Mucosa of rectum (tissue), 2 donors: Measurements from ENCODE around the gene UTP25.

Experiments used
- H3K27ac ChIP-seq, 2 donors: one replicate each; pipeline ENCODE4 v1.7.0; 2013; ENCODE audit warnings: inconsistent platforms in 2 of 2, low read depth in 2 of 2, low read length in 2 of 2
- H3K27me3 ChIP-seq, 2 donors: one replicate each; pipeline ENCODE4 v1.7.0; 2013; ENCODE audit warnings: low read length in 2 of 2; ENCODE audit not compliant: control insufficient read depth in 2 of 2, insufficient read depth in 2 of 2
- H3K36me3 ChIP-seq, 2 donors: one replicate each; pipeline ENCODE4 v1.7.0; 2013; ENCODE audit warnings: low read length in 2 of 2; ENCODE audit not compliant: control insufficient read depth in 2 of 2, insufficient read depth in 2 of 2
- H3K4me1 ChIP-seq, 2 donors: one replicate each; pipeline ENCODE4 v1.7.0; 2013; ENCODE audit warnings: low read length in 2 of 2, mild to moderate bottlenecking in 1 of 2; ENCODE audit not compliant: control insufficient read depth in 2 of 2, insufficient read depth in 2 of 2
- H3K4me3 ChIP-seq, 2 donors: one replicate each; pipeline ENCODE4 v1.7.0; 2013; ENCODE audit warnings: low read length in 2 of 2
- H3K9ac ChIP-seq, 2 donors: one replicate each; pipeline ENCODE4 v1.7.0; 2013; ENCODE audit warnings: low read length in 2 of 2, low read depth in 1 of 2, mild to moderate bottlenecking in 1 of 2
- H3K9me3 ChIP-seq, 2 donors: one replicate each; pipeline ENCODE4 v1.7.0; 2013; ENCODE audit warnings: low read length in 2 of 2; ENCODE audit not compliant: control insufficient read depth in 2 of 2
- donor health status: healthy.
- donor health status: Normal muscosa, but diverticular disease.

Gene UTP25

GRCh38 chr1:209855623-209856022 is 27.9 kb downstream of the UTP25 start:
- Histone ChIP-seq H3K4me1 (no peaks in the 10 kb centered on the region), H3K4me3 (no peak overlapping the region), H3K27ac (no peak overlapping the region), H3K27me3 (no peaks in the 10 kb centered on the region), H3K36me3 (peaks cover 23 to 33% of the 10 kb centered on the region in 2 donors), H3K9me3 (no peaks in the 10 kb centered on the region), H3K9ac (no peak overlapping the region)

- Histone ChIP-seq H3K9me3 (no peaks in the 10 kb centered on the region), H3K4me1 (no peaks in the 10 kb centered on the region), H3K27ac (no peak overlapping the region), H3K9ac (no peak overlapping the region), H3K4me3 (no peak overlapping the region), H3K36me3 (peaks cover 4 to 13% of the 10 kb centered on the region in 2 donors), H3K27me3 (peaks cover 0 to 5% of the 10 kb centered on the region in 2 donors)
These were observed 30.9 kb downstream of the UTP25 start for GRCh38 chr1:209858561-209859103.

- peaks cover 0 to 5% of the 10 kb centered on the region in 2 donors for H3K27me3 ChIP-seq
- H3K27ac ChIP-seq, result no peak overlapping the region
- H3K9me3 ChIP-seq, result no peaks in the 10 kb centered on the region
- H3K4me3 ChIP-seq, result no peak overlapping the region
- H3K9ac ChIP-seq, result no peak overlapping the region
- no peaks in the 10 kb centered on the region for H3K4me1 ChIP-seq
- peaks cover 0 to under 1% of the 10 kb centered on the region in 2 donors for H3K36me3 ChIP-seq
These were observed 32.6 kb downstream of the UTP25 start for GRCh38 chr1:209860293-209860881.

- no peak overlapping the region for H3K27ac ChIP-seq
These were observed 33.5 kb downstream of the UTP25 start for GRCh38 chr1:209861242-209861641.

GRCh38 chr1:209862391-209863356 is 34.9 kb downstream of the UTP25 start:
- Histone ChIP-seq H3K9me3 (no peaks in the 10 kb centered on the region), H3K27ac (no peak overlapping the region), H3K4me3 (no peak overlapping the region), H3K36me3 (no peaks in the 10 kb centered on the region), H3K27me3 (peaks cover 0 to 5% of the 10 kb centered on the region in 2 donors), H3K4me1 (no peaks in the 10 kb centered on the region), H3K9ac (no peak overlapping the region)

More at GRCh38 chr1:209861242-209861641, 33.5 kb downstream of the UTP25 start:
- H3K36me3 ChIP-seq, result no peaks in the 10 kb centered on the region
- H3K4me1 ChIP-seq, result no peaks in the 10 kb centered on the region
- H3K4me3 ChIP-seq, result no peak overlapping the region
- H3K27me3 ChIP-seq, result peaks cover 0 to 5% of the 10 kb centered on the region in 2 donors
- H3K9ac ChIP-seq, result no peak overlapping the region
- H3K9me3 ChIP-seq, result no peaks in the 10 kb centered on the region

- H3K4me3 ChIP-seq, result no peak overlapping the region
- no peaks in the 10 kb centered on the region for H3K4me1 ChIP-seq
- peaks cover 0 to 5% of the 10 kb centered on the region in 2 donors for H3K27me3 ChIP-seq
- H3K9me3 ChIP-seq, result no peaks in the 10 kb centered on the region
- no peaks in the 10 kb centered on the region for H3K36me3 ChIP-seq
- H3K27ac ChIP-seq, result no peak overlapping the region
- H3K9ac ChIP-seq, result no peak overlapping the region
These were observed 36.2 kb downstream of the UTP25 start for GRCh38 chr1:209863766-209864485.

- Histone ChIP-seq H3K36me3 (no peaks in the 10 kb centered on the region), H3K9ac (no peak overlapping the region), H3K4me3 (no peak overlapping the region), H3K4me1 (no peaks in the 10 kb centered on the region), H3K27me3 (peaks cover 0 to 4% of the 10 kb centered on the region in 2 donors), H3K9me3 (no peaks in the 10 kb centered on the region), H3K27ac (no peak overlapping the region)
These were observed 38.4 kb downstream of the UTP25 start for GRCh38 chr1:209866201-209866600.

- no peaks in the 10 kb centered on the region for H3K36me3 ChIP-seq
- no peak overlapping the region for H3K4me3 ChIP-seq
- no peak overlapping the region for H3K27ac ChIP-seq
- H3K9ac ChIP-seq, result no peak overlapping the region
- H3K27me3 ChIP-seq, result no peaks in the 10 kb centered on the region
- H3K4me1 ChIP-seq, result no peaks in the 10 kb centered on the region
- no peaks in the 10 kb centered on the region for H3K9me3 ChIP-seq
These were observed 41.7 kb downstream of the UTP25 start for GRCh38 chr1:209869291-209870149.

- H3K27ac ChIP-seq, result no peak overlapping the region
- no peaks in the 10 kb centered on the region for H3K4me1 ChIP-seq
- no peaks in the 10 kb centered on the region for H3K9me3 ChIP-seq
- H3K36me3 ChIP-seq, result no peaks in the 10 kb centered on the region
- no peak overlapping the region for H3K4me3 ChIP-seq
- no peak overlapping the region for H3K9ac ChIP-seq
- no peaks in the 10 kb centered on the region for H3K27me3 ChIP-seq
These were observed 42.5 kb downstream of the UTP25 start for GRCh38 chr1:209870151-209870831.
